Measurements from ENCODE around the gene RIPOR2.

DNA sequence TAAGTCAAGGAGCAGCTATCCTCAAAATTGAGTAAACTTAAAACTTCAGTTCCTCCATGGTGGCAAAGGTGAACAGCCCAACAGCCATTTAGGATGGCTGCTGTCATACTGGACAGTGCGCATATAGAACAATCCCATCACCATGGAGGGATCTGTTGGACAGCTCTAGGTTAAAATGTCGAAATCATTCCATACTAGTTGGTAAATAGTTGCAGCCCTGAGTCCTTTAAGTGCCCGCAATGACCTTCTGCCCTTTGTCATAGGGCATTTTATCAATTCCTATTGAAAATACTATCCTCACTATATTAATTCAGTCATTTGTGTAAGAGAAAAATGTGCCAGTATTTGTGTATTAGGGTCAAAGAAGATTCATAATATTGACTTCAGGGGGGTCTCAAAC is 128.2 kb downstream of the RIPOR2 start:
- TF ChIP-seq, protein P1, sequence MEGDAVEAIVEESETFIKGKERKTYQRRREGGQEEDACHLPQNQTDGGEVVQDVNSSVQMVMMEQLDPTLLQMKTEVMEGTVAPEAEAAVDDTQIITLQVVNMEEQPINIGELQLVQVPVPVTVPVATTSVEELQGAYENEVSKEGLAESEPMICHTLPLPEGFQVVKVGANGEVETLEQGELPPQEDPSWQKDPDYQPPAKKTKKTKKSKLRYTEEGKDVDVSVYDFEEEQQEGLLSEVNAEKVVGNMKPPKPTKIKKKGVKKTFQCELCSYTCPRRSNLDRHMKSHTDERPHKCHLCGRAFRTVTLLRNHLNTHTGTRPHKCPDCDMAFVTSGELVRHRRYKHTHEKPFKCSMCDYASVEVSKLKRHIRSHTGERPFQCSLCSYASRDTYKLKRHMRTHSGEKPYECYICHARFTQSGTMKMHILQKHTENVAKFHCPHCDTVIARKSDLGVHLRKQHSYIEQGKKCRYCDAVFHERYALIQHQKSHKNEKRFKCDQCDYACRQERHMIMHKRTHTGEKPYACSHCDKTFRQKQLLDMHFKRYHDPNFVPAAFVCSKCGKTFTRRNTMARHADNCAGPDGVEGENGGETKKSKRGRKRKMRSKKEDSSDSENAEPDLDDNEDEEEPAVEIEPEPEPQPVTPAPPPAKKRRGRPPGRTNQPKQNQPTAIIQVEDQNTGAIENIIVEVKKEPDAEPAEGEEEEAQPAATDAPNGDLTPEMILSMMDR (IDR thresholded peaks at IDR 0.05; ENCODE audit: low read depth, low read length): no peak
- TF ChIP-seq EZH2phosphoT487 (IDR thresholded peaks at IDR 0.05; ENCODE audit: low read depth): no peak

Measured in OCI-LY3 (cell line).